ENCODE results near the gene CHRNA4. TPM values are rescaled to one million over a fixed set of nuclear protein-coding genes. Genes with fewer than 3 reads are reported as not detected.

The CHRNA4 gene
- total and polyA plus RNA-seq, 2 of the 13 experiments (the other 11 are each of a cell fraction or from before 2014, with no cell fraction given), result not detected

- intact Hi-C loops (cut with micrococcal nuclease; ENCODE audit: unreplicated experiment), result no loop called here
These were observed 10.4 kb downstream of the CHRNA4 start for GRCh38 chr20:63350597-63351325.

More at GRCh38 chr20:63350597-63351325, 10.4 kb downstream of the CHRNA4 start:
- no peak overlapping the region for H3K4me2 ChIP-seq (ENCODE audit: low read depth, low read length)
- CTCF ChIA-PET (ENCODE audit: low intra/inter-chr PET ratio, low total read pairs), result no interaction called here
- DNase-seq (ENCODE audit: low spot score) (no peak), FAIRE-seq (no peak), ATAC-seq (no peak)
- peaks cover 12 to 27% of the 10 kb centered on the region in 2 experiments; a peak in 4 of 5 replicates for H3K27me3 ChIP-seq (ENCODE audit: control insufficient read depth in 1 of 2, insufficient read depth in 2 of 2, low read length in 2 of 2)
- H3K4me3 ChIP-seq (replicated peaks in 1 of 3; ENCODE audit: insufficient read depth in 1 of 3, low read depth in 2 of 3, low read length in 3 of 3), result no peak overlapping the region
- no peaks in the 10 kb centered on the region for H3K36me3 ChIP-seq (replicated peaks in 1 of 2; ENCODE audit: control insufficient read depth in 1 of 2, insufficient read depth in 2 of 2, low read length in 2 of 2)
- no peaks in the 10 kb centered on the region for H3K79me2 ChIP-seq (ENCODE audit: insufficient read depth, low read length)
- POLR2A ChIA-PET, result no interaction called here
- in situ Hi-C loops (cut with HindIII; ENCODE audit: extremely low pct_ligation_motif_present, low pct_unique_long_range_greater_than_20kb), result no loop called here
- no peaks in the 10 kb centered on the region for H3K9me3 ChIP-seq (ENCODE audit: low read length)
- no peak overlapping the region for H3K27ac ChIP-seq (ENCODE audit: extremely low read length, insufficient read depth, low read length)
- no peaks in the 10 kb centered on the region; the same call in 1 of the 2 replicates for H4K20me1 ChIP-seq (ENCODE audit: insufficient read depth, low read length)
- BruUV-seq (replicated peaks), result no TSS peak
- H3K9ac ChIP-seq (ENCODE audit: insufficient read depth, low read depth, low read length), result no peak overlapping the region
- H3K4me1 ChIP-seq (ENCODE audit: insufficient read depth, low read length), result no peaks in the 10 kb centered on the region
- no peak for TF ChIP-seq TAF1 (CRISPR knock-in tag; IDR thresholded peaks at IDR 0.05)
- no peak for TF ChIP-seq ETV5 (CRISPR knock-in tag; IDR thresholded peaks at IDR 0.05; ENCODE audit: borderline replicate concordance)
- peak; percentile 95; the same call in 1 of the 2 replicates for TF ChIP-seq EHMT2 (IDR thresholded peaks at IDR 0.05; ENCODE audit: borderline replicate concordance, low read depth, low read length)
- TF ChIP-seq U2AF1 (optimal IDR thresholded peaks at IDR 0.05; ENCODE audit: low read depth, low read length), result no peak
- 0 out of 2 replicates have a peak, but pooled peaks have one; percentile 43 for TF ChIP-seq CHD4 (IDR thresholded peaks at IDR 0.05; ENCODE audit: borderline replicate concordance, low read length)
- no peak for TF ChIP-seq FOXA1 (IDR thresholded peaks at IDR 0.05)
- TF ChIP-seq FOXA1 (CRISPR knock-in tag; IDR thresholded peaks at IDR 0.05), result no peak
- TF ChIP-seq, protein P1, sequence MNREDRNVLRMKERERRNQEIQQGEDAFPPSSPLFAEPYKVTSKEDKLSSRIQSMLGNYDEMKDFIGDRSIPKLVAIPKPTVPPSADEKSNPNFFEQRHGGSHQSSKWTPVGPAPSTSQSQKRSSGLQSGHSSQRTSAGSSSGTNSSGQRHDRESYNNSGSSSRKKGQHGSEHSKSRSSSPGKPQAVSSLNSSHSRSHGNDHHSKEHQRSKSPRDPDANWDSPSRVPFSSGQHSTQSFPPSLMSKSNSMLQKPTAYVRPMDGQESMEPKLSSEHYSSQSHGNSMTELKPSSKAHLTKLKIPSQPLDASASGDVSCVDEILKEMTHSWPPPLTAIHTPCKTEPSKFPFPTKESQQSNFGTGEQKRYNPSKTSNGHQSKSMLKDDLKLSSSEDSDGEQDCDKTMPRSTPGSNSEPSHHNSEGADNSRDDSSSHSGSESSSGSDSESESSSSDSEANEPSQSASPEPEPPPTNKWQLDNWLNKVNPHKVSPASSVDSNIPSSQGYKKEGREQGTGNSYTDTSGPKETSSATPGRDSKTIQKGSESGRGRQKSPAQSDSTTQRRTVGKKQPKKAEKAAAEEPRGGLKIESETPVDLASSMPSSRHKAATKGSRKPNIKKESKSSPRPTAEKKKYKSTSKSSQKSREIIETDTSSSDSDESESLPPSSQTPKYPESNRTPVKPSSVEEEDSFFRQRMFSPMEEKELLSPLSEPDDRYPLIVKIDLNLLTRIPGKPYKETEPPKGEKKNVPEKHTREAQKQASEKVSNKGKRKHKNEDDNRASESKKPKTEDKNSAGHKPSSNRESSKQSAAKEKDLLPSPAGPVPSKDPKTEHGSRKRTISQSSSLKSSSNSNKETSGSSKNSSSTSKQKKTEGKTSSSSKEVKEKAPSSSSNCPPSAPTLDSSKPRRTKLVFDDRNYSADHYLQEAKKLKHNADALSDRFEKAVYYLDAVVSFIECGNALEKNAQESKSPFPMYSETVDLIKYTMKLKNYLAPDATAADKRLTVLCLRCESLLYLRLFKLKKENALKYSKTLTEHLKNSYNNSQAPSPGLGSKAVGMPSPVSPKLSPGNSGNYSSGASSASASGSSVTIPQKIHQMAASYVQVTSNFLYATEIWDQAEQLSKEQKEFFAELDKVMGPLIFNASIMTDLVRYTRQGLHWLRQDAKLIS (CRISPR knock-in tag; IDR thresholded peaks at IDR 0.05), result no peak
- TF ChIP-seq, protein P2, sequence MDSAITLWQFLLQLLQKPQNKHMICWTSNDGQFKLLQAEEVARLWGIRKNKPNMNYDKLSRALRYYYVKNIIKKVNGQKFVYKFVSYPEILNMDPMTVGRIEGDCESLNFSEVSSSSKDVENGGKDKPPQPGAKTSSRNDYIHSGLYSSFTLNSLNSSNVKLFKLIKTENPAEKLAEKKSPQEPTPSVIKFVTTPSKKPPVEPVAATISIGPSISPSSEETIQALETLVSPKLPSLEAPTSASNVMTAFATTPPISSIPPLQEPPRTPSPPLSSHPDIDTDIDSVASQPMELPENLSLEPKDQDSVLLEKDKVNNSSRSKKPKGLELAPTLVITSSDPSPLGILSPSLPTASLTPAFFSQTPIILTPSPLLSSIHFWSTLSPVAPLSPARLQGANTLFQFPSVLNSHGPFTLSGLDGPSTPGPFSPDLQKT (CRISPR knock-in tag; IDR thresholded peaks at IDR 0.05; ENCODE audit: borderline replicate concordance), result no peak
- TF ChIP-seq PCBP1 (IDR thresholded peaks at IDR 0.05; ENCODE audit: borderline replicate concordance, low read depth, low read length), result 0 out of 2 replicates have a peak, but pooled peaks have one; percentile 34
- TF ChIP-seq ZNF235 (CRISPR knock-in tag; IDR thresholded peaks at IDR 0.05; ENCODE audit: borderline replicate concordance), result no peak
- TF ChIP-seq ZNF547 (CRISPR knock-in tag; IDR thresholded peaks at IDR 0.05), result no peak
- TF ChIP-seq MAFK (conservative IDR thresholded peaks at IDR 0.05 in 1 of 2, IDR thresholded peaks at IDR 0.05 in 1 of 2; ENCODE audit: low read length in 2 of 2), result no peak
- 77% methylated on average over 46 of the region's 46 CpGs for WGBS (ENCODE audit: low lambda C conversion rate)
- H2AFZ ChIP-seq (ENCODE audit: low read length), result no peak overlapping the region
